Stimulated activated CD8-positive, alpha-beta memory T cell treated with anti-CD3 and anti-CD28 coated beads, Interleukin-2, amount 100 ng/mL, for 1 hour (primary cell): ENCODE measurements around the gene ADCYAP1R1.

Experiments
- DNase-seq, 2 donors: peaks; one replicate each; pipeline ENCODE4 v3.0.0-alpha.2; 2020; ENCODE audit warnings: low read depth in 2 of 2

The ADCYAP1R1 gene

GRCh38 chr7:31106303-31107105 lies 54.4 kb downstream of the ADCYAP1R1 start:
- no peak for DNase-seq

- DNase-seq: no peak
Measured at GRCh38 chr7:31107106-31108090, 55.3 kb downstream of the ADCYAP1R1 start.

GRCh38 chr7:31108097-31108657 lies 56.1 kb downstream of the ADCYAP1R1 start:
- DNase-seq: no peak

GRCh38 chr7:31109751-31110150 lies 57.6 kb downstream of the ADCYAP1R1 start:
- no peak for DNase-seq

GRCh38 chr7:31110331-31111108 lies 58.4 kb downstream of the ADCYAP1R1 start:
- no peak for DNase-seq

GRCh38 chr7:31111109-31111451 lies 59.0 kb downstream of the ADCYAP1R1 start:
- DNase-seq: no peak

GRCh38 chr7:31113660-31114059 lies 61.6 kb downstream of the ADCYAP1R1 start:
- no peak for DNase-seq

GRCh38 chr7:31114593-31115343 lies 62.7 kb downstream of the ADCYAP1R1 start:
- DNase-seq: no peak

- no peak for DNase-seq
Measured at GRCh38 chr7:31116615-31117014, 64.5 kb downstream of the ADCYAP1R1 start.

GRCh38 chr7:31119249-31119648 lies 67.1 kb downstream of the ADCYAP1R1 start:
- no peak for DNase-seq

- no peak for DNase-seq
Measured at GRCh38 chr7:31120800-31121513, 68.8 kb downstream of the ADCYAP1R1 start.

- DNase-seq: no peak
Measured at GRCh38 chr7:31121601-31122000, 69.5 kb downstream of the ADCYAP1R1 start.

GRCh38 chr7:31122649-31123058 lies 70.5 kb downstream of the ADCYAP1R1 start:
- DNase-seq: no peak

- no peak for DNase-seq
Measured at GRCh38 chr7:31123321-31123720, 71.2 kb downstream of the ADCYAP1R1 start.

GRCh38 chr7:31123726-31124125 lies 71.6 kb downstream of the ADCYAP1R1 start:
- no peak for DNase-seq

GRCh38 chr7:31125171-31125570 lies 73.1 kb downstream of the ADCYAP1R1 start:
- no peak for DNase-seq

- DNase-seq: no peak
Measured at GRCh38 chr7:31126976-31127375, 74.9 kb downstream of the ADCYAP1R1 start.

GRCh38 chr7:31129067-31129466 lies 77.0 kb downstream of the ADCYAP1R1 start:
- DNase-seq: no peak

GRCh38 chr7:31133497-31133896 lies 81.4 kb downstream of the ADCYAP1R1 start:
- no peak for DNase-seq
